NT2/D1 (cell line): ENCODE results near the gene SH3GL2.

ENCODE experiments used
- DNase-seq: peaks from one replicate; pipeline ENCODE4 v3.0.0-alpha.2; 2011; ENCODE audit warnings: low read depth, low spot score
- H3K27me3 ChIP-seq: 2 replicates; pipeline ENCODE4 v1.6.0; 2011; ENCODE audit warnings: mild to moderate bottlenecking; ENCODE audit not compliant: insufficient read length, insufficient read depth
- H3K36me3 ChIP-seq: 2 replicates; pipeline ENCODE4 v1.6.1; 2011; ENCODE audit warnings: mild to moderate bottlenecking, low read length, mixed read lengths; ENCODE audit not compliant: insufficient read depth, insufficient read length
- H3K4me1 ChIP-seq: 2 replicates; pipeline ENCODE4 v1.5.1; 2011; ENCODE audit not compliant: insufficient read depth, insufficient read length
- H3K4me3 ChIP-seq: 2 replicates; pipeline ENCODE4 v1.5.1; 2011; ENCODE audit warnings: low read depth; ENCODE audit not compliant: insufficient read length
- H3K9ac ChIP-seq: 2 replicates; pipeline ENCODE4 v1.6.0; 2011; ENCODE audit warnings: low read depth; ENCODE audit not compliant: insufficient read length
- H3K9me3 ChIP-seq: 2 replicates; pipeline ENCODE4 v1.5.1; 2011; ENCODE audit warnings: mild to moderate bottlenecking, low read length; ENCODE audit not compliant: insufficient read depth
- SUZ12 ChIP-seq: IDR thresholded peaks from 2 replicates; pipeline ENCODE4 v1.6.1; 2011; ENCODE audit not compliant: insufficient read length, insufficient read depth; ENCODE audit errors: extremely low read depth
- YY1 ChIP-seq: IDR thresholded peaks from 2 replicates; pipeline ENCODE4 v1.6.1; 2011; ENCODE audit not compliant: insufficient read length, insufficient read depth
- ZNF274 ChIP-seq: IDR thresholded peaks from 2 replicates; pipeline ENCODE4 v1.6.1; 2011; ENCODE audit warnings: mild to moderate bottlenecking, low read depth, low read length

The SH3GL2 gene

GRCh38 chr9:17730899-17731298 lies 152.0 kb downstream of the SH3GL2 start:
- no peak overlapping the region for H3K9ac ChIP-seq
- TF ChIP-seq SUZ12 (no peak), YY1 (no peak), ZNF274 (no peak)
- H3K4me1 ChIP-seq = no peaks in the 10 kb centered on the region
- no peaks in the 10 kb centered on the region for H3K36me3 ChIP-seq
- no peaks in the 10 kb centered on the region for H3K27me3 ChIP-seq
- no peak overlapping the region for H3K4me3 ChIP-seq
- no peak for DNase-seq
- H3K9me3 ChIP-seq = no peaks in the 10 kb centered on the region

GRCh38 chr9:17731308-17731707 lies 152.4 kb downstream of the SH3GL2 start:
- Histone ChIP-seq H3K9ac (no peak overlapping the region), H3K36me3 (no peaks in the 10 kb centered on the region), H3K4me3 (no peak overlapping the region), H3K9me3 (no peaks in the 10 kb centered on the region), H3K27me3 (no peaks in the 10 kb centered on the region), H3K4me1 (no peaks in the 10 kb centered on the region)
- DNase-seq = no peak
- TF ChIP-seq YY1 (no peak), SUZ12 (no peak), ZNF274 (no peak)

- Histone ChIP-seq H3K36me3 (no peaks in the 10 kb centered on the region), H3K9ac (no peak overlapping the region), H3K27me3 (no peaks in the 10 kb centered on the region), H3K9me3 (no peaks in the 10 kb centered on the region), H3K4me1 (no peaks in the 10 kb centered on the region), H3K4me3 (no peak overlapping the region)
- DNase-seq = no peak
- no peak for TF ChIP-seq ZNF274
- TF ChIP-seq SUZ12 = no peak
- no peak for TF ChIP-seq YY1
Observed at GRCh38 chr9:17734674-17735073, 155.8 kb downstream of the SH3GL2 start.

DNA sequence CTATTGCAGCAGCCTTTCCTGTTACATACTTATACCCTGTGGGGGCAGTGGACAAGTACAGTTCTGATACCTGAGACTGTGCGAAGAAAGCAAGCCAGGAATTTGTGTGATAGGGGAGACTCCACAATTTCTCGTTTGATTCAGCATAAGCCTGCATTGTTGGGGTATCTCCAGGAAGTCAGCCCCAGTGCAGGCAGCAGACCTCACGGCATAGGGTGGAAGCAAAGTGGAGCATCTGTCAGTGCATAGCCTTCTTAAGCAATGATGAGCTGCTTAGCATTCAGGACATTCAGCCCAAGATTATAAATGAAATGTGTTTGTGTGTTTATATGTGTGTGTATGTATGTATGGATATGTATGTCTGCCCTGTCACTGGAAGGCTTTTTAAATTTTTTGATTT lies 157.0 kb downstream of the SH3GL2 start:
- Histone ChIP-seq H3K36me3 (no peaks in the 10 kb centered on the region), H3K9me3 (no peaks in the 10 kb centered on the region), H3K4me1 (no peaks in the 10 kb centered on the region), H3K9ac (no peak overlapping the region), H3K4me3 (no peak overlapping the region), H3K27me3 (no peaks in the 10 kb centered on the region)
- no peak for DNase-seq
- no peak for TF ChIP-seq SUZ12
- TF ChIP-seq YY1 = no peak
- no peak for TF ChIP-seq ZNF274

- H3K4me3 ChIP-seq = no peak overlapping the region
- H3K9ac ChIP-seq = no peak overlapping the region
- no peak for DNase-seq
- H3K36me3 ChIP-seq = no peaks in the 10 kb centered on the region
- H3K27me3 ChIP-seq = no peaks in the 10 kb centered on the region
- no peak for TF ChIP-seq SUZ12
- TF ChIP-seq ZNF274 = no peak
- no peak for TF ChIP-seq YY1
- no peaks in the 10 kb centered on the region for H3K4me1 ChIP-seq
- H3K9me3 ChIP-seq = no peaks in the 10 kb centered on the region
Observed at GRCh38 chr9:17739022-17739421, 160.2 kb downstream of the SH3GL2 start.

- TF ChIP-seq YY1 = no peak
- TF ChIP-seq SUZ12 = no peak
- no peak for TF ChIP-seq ZNF274
- no peak for DNase-seq
Observed at GRCh38 chr9:17739736-17740135, 160.9 kb downstream of the SH3GL2 start.

GRCh38 chr9:17742067-17742466 lies 163.2 kb downstream of the SH3GL2 start:
- H3K36me3 ChIP-seq = no peaks in the 10 kb centered on the region
- no peaks in the 10 kb centered on the region for H3K27me3 ChIP-seq
- DNase-seq = peak; percentile 70
- no peak for TF ChIP-seq YY1
- no peak for TF ChIP-seq ZNF274
- no peak for TF ChIP-seq SUZ12
- H3K9me3 ChIP-seq = no peaks in the 10 kb centered on the region
- H3K9ac ChIP-seq = no peak overlapping the region
- no peak overlapping the region for H3K4me3 ChIP-seq
- H3K4me1 ChIP-seq = no peaks in the 10 kb centered on the region

More at GRCh38 chr9:17739736-17740135, 160.9 kb downstream of the SH3GL2 start:
- Histone ChIP-seq H3K9ac (no peak overlapping the region), H3K27me3 (no peaks in the 10 kb centered on the region), H3K4me1 (no peaks in the 10 kb centered on the region), H3K4me3 (no peak overlapping the region), H3K9me3 (no peaks in the 10 kb centered on the region), H3K36me3 (no peaks in the 10 kb centered on the region)
